Stimulated activated CD8-positive, alpha-beta memory T cell treated with anti-CD3 and anti-CD28 coated beads, Interleukin-7, amount 100 ng/mL, for 48 hours (primary cell): Measurements from ENCODE around the gene POLR2A.
A peak's percentile ranks its signal among the peaks of the same experiment; 100 is the strongest.

Experiments
- DNase-seq, 2 donors: peaks; one replicate each; pipeline ENCODE4 v3.0.0-alpha.2; 2020; ENCODE audit warnings: low read depth in 1 of 2; ENCODE audit errors: extremely low read depth in 1 of 2

The POLR2A gene

GRCh38 chr17:7484067-7484918, at the start of gene POLR2A:
POLR2A (plus strand) TSS chr17:7484366.
- peak; percentile 92 to 93 for DNase-seq

GRCh38 chr17:7435676-7436555, 48.2 kb upstream of the POLR2A start:
- peak; percentile 30 to 41 for DNase-seq

- DNase-seq, result peak; percentile 70
These were observed 47.4 kb upstream of the POLR2A start for GRCh38 chr17:7436556-7437368.

GRCh38 chr17:7437369-7437863, 46.8 kb upstream of the POLR2A start:
- no peak for DNase-seq

- peak in 1 of 2 donors; percentile 45 for DNase-seq
These were observed 46.1 kb upstream of the POLR2A start for GRCh38 chr17:7437950-7438614.

- no peak for DNase-seq
These were observed 45.3 kb upstream of the POLR2A start for GRCh38 chr17:7438656-7439460.

GRCh38 chr17:7439462-7440112, 44.6 kb upstream of the POLR2A start, which contains the start of gene FGF11:
FGF11 (plus strand) TSS chr17:7439512; CDS start chr17:7439621, 109 bp downstream.
- DNase-seq, result no peak

GRCh38 chr17:7440113-7440833, 43.9 kb upstream of the POLR2A start:
- DNase-seq, result no peak

- no peak for DNase-seq
These were observed 43.4 kb upstream of the POLR2A start for GRCh38 chr17:7440834-7441195.

GRCh38 chr17:7441266-7441665, 42.9 kb upstream of the POLR2A start:
- no peak for DNase-seq

- DNase-seq, result no peak
These were observed 42.0 kb upstream of the POLR2A start for GRCh38 chr17:7442142-7442541.

GRCh38 chr17:7443499-7444485, 40.4 kb upstream of the POLR2A start:
- no peak for DNase-seq

GRCh38 chr17:7444682-7445618, 39.2 kb upstream of the POLR2A start, which contains the start of gene CHRNB1:
CHRNB1 (plus strand) TSS chr17:7445061; CDS start chr17:7445128, 67 bp downstream.
- no peak for DNase-seq

- no peak for DNase-seq
These were observed 38.6 kb upstream of the POLR2A start for GRCh38 chr17:7445619-7445968.

GRCh38 chr17:7448461-7448860, 35.7 kb upstream of the POLR2A start:
- DNase-seq, result no peak
